Neutrophil (primary cell): ENCODE results near the gene SUSD5.

Experiments used
- H3K27ac ChIP-seq: fragments of 200-600 bp; sonication (generic); 2 replicates; pipeline ENCODE4 v1.5.1; 2016; ENCODE audit warnings: mild to moderate bottlenecking, moderate library complexity
- H3K27me3 ChIP-seq: fragments of 200-600 bp; sonication (generic); 2 replicates; pipeline ENCODE4 v1.6.0; 2016; ENCODE audit warnings: mild to moderate bottlenecking
- H3K36me3 ChIP-seq: fragments of 200-600 bp; sonication (generic); 2 replicates; pipeline ENCODE4 v1.5.1; 2017
- H3K4me1 ChIP-seq, 2 experiments: fragments of 200-600 bp in 1 of 2; sonication (generic) in 1 of 2; 1 replicate in 1 of 2; 2 replicates in 1 of 2; pipeline versions ENCODE4 v1.5.1 to v1.6.1; 2013 to 2016; ENCODE audit warnings: low read depth in 1 of 2, low read length in 1 of 2, mild to moderate bottlenecking in 1 of 2, moderate library complexity in 1 of 2; ENCODE audit not compliant: control insufficient read depth in 1 of 2, insufficient read depth in 1 of 2
- H3K4me3 ChIP-seq, 2 experiments: fragments of 200-600 bp in 1 of 2; sonication (generic) in 1 of 2; 1 replicate in 1 of 2; 2 replicates in 1 of 2; pipeline ENCODE4 v1.5.1; 2013 to 2016; ENCODE audit warnings: low read depth in 1 of 2, low read length in 1 of 2, mild to moderate bottlenecking in 1 of 2, moderate library complexity in 1 of 2
- H3K9me3 ChIP-seq: fragments of 200-600 bp; sonication (generic); 2 replicates; pipeline ENCODE4 v1.5.1; 2016
- CTCF ChIP-seq: fragments of 200-600 bp; sonication (generic); IDR thresholded peaks from 2 replicates; pipeline ENCODE4 v1.5.1; 2016; ENCODE audit warnings: antibody characterized with exemption

SUSD5 gene

GRCh38 chr3:33218446-33219174 lies at the start of gene SUSD5:
Gene SUSD5, minus strand, starts transcription at chr3:33218810. Its CDS starts 13 bp downstream, at chr3:33218797.
- H3K9me3 ChIP-seq: no peaks in the 10 kb centered on the region
- no peak within 1 kb of the TSS for H3K4me3 ChIP-seq
- TF ChIP-seq CTCF: no peak
- peaks cover 79% of the 10 kb centered on the region for H3K27me3 ChIP-seq
- H3K36me3 ChIP-seq: no peaks in the 10 kb centered on the region
- H3K4me1 ChIP-seq: peaks cover 0 to 4% of the 10 kb centered on the region in 2 experiments
- no peak within 1 kb of the TSS for H3K27ac ChIP-seq

DNA sequence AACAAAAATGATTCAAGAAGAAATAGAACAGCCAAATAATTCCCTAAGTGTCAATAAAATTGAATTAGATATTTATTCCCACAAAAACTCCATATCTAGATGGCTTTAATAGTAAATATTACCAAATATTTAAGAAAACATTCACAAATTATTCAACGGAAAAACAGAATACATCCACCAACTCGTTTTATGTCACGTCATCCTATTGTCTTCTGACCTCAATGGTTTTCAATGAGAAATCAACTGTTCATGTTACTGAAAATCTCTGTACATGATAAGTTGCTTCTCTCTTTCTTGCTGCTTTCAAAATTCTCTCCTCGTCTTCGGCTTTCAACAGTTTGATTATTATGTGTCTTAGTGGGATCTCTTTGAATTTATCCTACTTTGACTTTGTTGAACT lies 41.5 kb upstream of the SUSD5 start:
- Histone ChIP-seq H3K27ac (no peak overlapping the region), H3K4me1 (no peaks in the 10 kb centered on the region)
- no peak for TF ChIP-seq CTCF

GRCh38 chr3:33256249-33256648 lies 37.6 kb upstream of the SUSD5 start:
- Histone ChIP-seq H3K4me3 (no peak overlapping the region), H3K27ac (no peak overlapping the region), H3K36me3 (no peaks in the 10 kb centered on the region), H3K4me1 (no peaks in the 10 kb centered on the region), H3K27me3 (no peaks in the 10 kb centered on the region), H3K9me3 (no peaks in the 10 kb centered on the region)
- no peak for TF ChIP-seq CTCF

More for the DNA sequence above, 41.5 kb upstream of the SUSD5 start:
- Histone ChIP-seq H3K27me3 (no peaks in the 10 kb centered on the region), H3K4me3 (no peak overlapping the region), H3K9me3 (no peaks in the 10 kb centered on the region), H3K36me3 (no peaks in the 10 kb centered on the region)

DNA sequence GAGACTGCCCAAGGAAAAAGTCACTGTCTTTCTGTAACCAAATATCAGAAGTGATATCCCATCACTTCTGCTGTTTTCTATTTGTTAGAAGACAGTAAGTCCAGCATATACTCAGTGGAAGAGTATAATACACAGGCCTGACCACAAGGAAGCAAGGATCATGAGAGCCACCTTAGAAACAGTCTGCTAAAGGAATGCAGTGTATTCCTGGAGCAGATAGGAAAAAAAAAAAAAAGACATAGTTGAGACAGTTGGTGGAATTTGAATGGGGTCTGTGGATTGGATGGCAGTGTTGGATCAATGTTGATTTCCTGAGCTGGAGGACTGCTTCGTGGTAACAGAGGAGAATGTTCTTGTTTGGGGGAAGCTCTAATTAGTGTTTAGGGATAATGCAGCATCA lies 32.1 kb upstream of the SUSD5 start:
- Histone ChIP-seq H3K27ac (no peak overlapping the region), H3K4me3 (no peak overlapping the region), H3K36me3 (no peaks in the 10 kb centered on the region), H3K27me3 (no peaks in the 10 kb centered on the region), H3K4me1 (no peaks in the 10 kb centered on the region), H3K9me3 (no peaks in the 10 kb centered on the region)
- no peak for TF ChIP-seq CTCF

DNA sequence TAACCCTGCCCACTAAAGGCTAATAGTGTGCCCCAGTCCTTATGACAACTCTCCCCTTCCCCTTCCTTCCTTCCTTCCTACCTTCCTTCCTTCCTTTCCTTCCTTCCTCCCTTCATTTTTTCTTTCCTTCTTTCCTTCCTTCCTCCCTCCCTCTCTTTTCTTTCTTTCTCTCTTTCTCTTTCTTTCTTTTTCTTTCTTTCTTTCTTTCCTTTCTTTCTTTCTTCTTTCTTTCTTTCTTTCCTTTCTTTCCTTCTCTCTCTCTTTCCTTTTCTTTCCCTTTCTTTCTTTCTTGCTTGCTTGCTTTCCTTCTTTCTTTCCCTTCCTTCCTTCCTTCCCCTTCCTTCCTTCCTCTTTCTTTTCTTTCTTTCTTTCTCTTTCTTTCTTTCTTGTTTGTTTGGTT lies 28.2 kb upstream of the SUSD5 start:
- no peaks in the 10 kb centered on the region for H3K4me1 ChIP-seq
- no peak overlapping the region for H3K4me3 ChIP-seq
- H3K27ac ChIP-seq: no peak overlapping the region
- no peaks in the 10 kb centered on the region for H3K9me3 ChIP-seq
- no peaks in the 10 kb centered on the region for H3K27me3 ChIP-seq
- no peak for TF ChIP-seq CTCF
- no peaks in the 10 kb centered on the region for H3K36me3 ChIP-seq
